ENCODE data around the gene RIN3. TPM values are rescaled to one million over a fixed set of nuclear protein-coding genes. Genes with fewer than 3 reads are reported as not detected.
A peak's percentile ranks its signal among the peaks of the same experiment; 100 is the strongest.
"Not testable (repeated sequence)": the region's sequence is repeated elsewhere in the genome, so short reads cannot be mapped to it uniquely, and the experiment has no call there.

RIN3 gene
- polyA plus RNA-seq, 5 donors, result 11.3 to 20.8 (median 15.8) TPM

DNA sequence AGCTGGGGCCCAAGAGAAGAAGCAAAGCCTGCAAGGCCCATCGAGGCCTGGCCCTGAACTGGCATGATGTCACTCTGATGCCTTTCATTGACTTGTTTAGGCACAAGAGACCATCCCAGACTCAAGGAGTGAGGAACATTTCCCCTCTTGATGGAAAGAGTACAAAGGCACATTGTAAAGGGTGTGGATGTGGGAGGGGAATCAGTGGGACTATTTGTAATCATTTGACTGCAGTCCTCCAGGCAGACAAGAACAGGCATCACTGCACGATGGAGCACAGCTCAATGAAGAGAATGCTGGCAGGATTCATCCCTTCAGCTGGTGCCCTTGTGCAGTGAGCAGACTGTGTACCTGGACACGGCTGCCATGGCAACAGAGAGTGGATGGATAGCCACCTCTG, 147.0 kb downstream of the RIN3 start:
- DNase-seq, result no peak

DNA sequence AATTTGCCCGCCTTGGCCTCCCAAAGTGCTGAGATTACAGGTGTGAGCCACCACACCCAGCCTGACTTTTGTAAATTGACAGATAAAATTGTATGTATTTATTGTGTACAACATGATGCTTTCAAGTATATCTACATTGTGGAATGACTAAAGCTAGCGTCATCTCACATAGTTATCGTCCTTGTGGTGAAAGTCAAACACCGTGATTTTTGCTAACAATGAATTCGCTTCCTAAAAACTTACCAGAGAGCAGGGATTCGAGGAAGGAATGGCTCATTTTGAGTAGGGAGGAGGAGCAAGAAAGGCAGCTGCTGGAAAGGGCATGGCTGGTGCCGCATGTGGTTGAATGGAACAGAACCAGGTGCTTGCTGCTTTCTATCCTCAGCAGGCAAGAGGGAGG, 149.5 kb downstream of the RIN3 start:
- DNase-seq, result no peak

GRCh38 chr14:92665661-92666110, 152.1 kb downstream of the RIN3 start:
- DNase-seq, result no peak

- DNase-seq, result no peak
Observed at GRCh38 chr14:92666251-92666650, 152.7 kb downstream of the RIN3 start.

- DNase-seq, result no peak
Observed at GRCh38 chr14:92668276-92668973, 154.8 kb downstream of the RIN3 start.

GRCh38 chr14:92670160-92670559, 156.6 kb downstream of the RIN3 start:
- DNase-seq, result peak in 1 of 2 donors; percentile 50

DNA sequence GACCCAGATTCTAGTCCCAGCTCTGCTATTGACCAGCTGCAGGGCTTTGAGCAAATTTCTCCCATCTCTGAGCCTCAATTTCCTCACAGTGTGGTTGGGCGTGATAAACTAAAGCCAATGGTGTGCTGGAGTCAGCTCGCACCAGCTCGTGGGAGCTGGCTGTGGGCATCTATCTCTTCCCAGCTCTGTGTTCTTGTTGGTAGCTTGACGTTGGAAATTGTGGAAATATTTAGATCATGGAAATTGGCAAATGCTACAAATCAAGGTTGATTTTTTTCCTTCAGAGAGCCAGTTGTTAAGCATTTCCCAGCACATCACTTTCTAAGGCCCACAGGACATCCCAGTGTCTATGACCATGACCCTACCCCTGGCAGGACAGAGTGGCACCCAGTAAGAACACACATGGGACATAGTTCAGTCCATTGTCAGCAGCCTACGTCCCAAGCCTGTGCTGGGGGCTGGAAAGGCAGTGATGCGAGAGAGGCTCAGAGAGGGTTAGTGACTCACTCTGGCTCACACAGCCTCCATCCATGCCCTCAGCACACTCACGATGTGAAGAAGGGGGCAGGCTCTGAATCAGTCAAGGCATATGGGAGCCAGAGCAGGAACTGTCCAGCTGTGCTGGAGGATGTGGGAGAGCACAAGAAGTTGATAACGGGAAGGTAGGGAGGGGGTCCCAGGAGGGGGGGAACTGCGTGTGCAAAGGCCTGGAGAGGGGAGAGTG, 157.2 kb downstream of the RIN3 start:
- no peak for DNase-seq

DNA sequence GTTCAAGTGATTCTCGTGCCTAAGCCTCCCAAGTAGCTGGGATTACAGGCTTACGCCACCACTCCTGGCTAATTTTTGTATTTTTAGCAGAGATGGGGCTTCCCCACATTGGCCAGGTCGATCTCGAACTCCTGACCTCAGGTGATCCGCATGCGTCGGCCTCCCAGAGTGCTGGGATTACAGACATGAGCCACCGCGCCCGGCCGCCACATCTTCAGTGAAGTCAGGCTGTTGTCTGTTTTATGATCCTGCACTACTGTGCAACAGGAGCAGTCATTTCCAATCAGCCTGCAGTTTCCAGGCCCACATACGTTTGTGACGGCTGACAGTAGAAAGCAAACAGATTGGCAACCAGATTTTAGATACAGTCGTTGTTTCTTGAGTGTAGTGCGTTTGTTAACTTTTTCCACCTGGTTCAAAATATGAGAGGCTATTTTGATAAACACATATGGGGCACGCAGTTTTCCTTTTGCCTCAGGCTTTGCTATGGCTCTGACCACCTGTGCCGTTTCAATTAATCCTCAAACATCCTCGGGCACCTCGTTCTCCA, 160.1 kb downstream of the RIN3 start:
- DNase-seq, result no peak

GRCh38 chr14:92675421-92675820, 161.8 kb downstream of the RIN3 start:
- no peak for DNase-seq

- DNase-seq, result no peak
Observed at GRCh38 chr14:92675976-92676375, 162.4 kb downstream of the RIN3 start.

GRCh38 chr14:92676403-92677086, 163.0 kb downstream of the RIN3 start:
- DNase-seq, result no peak

GRCh38 chr14:92677087-92677668, 163.6 kb downstream of the RIN3 start:
- no peak for DNase-seq

- no peak for DNase-seq
Observed at GRCh38 chr14:92677955-92678354, 164.4 kb downstream of the RIN3 start.

DNA sequence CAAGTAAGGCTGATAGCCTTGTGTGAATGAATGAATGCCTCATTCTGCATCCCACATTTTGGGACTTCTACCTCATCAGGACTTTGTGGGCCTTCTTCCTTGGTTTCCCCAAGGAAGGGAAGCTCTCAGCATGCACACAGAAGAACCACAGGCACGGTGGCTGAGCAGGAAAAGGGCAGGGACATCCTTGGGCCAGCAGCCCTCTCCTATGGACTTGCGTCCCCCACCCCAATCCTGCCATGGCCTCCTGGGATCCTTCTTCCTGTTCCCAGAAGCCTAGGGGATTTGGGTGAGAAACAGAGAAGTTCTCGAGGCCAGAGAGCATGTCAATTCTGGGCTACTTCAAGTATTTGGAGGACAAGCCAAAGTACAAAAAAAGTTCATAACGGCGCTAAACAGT, 165.2 kb downstream of the RIN3 start:
- DNase-seq, result no peak

GRCh38 chr14:92679246-92679645, 165.7 kb downstream of the RIN3 start:
- DNase-seq, result no peak

DNA sequence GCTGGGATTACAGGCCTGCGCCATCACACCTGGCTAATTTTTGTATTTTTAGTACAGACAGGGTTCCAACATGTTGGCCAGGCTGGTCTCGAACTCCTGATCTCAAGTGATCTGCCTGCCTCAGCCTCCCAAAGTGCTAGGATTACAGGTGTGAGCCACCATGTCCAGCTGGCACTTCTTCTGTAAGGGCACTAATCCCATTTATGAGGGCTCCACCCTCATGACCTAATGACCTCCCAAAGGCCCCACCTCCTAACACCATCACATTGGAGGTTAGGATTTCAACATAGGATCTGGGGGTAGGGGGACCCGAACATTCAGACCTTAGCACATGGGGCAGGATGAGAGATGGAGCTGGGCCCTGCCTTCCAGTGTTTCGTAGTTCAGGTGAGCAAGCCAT, 166.7 kb downstream of the RIN3 start:
- not testable (repeated sequence) for DNase-seq

- DNase-seq, result peak; percentile 71 to 78
Observed at GRCh38 chr14:92680781-92681650, 167.4 kb downstream of the RIN3 start.

- DNase-seq, result no peak
Observed at GRCh38 chr14:92683041-92683440, 169.5 kb downstream of the RIN3 start.

- no peak for DNase-seq
Observed at GRCh38 chr14:92684801-92685560, 171.4 kb downstream of the RIN3 start.

DNA sequence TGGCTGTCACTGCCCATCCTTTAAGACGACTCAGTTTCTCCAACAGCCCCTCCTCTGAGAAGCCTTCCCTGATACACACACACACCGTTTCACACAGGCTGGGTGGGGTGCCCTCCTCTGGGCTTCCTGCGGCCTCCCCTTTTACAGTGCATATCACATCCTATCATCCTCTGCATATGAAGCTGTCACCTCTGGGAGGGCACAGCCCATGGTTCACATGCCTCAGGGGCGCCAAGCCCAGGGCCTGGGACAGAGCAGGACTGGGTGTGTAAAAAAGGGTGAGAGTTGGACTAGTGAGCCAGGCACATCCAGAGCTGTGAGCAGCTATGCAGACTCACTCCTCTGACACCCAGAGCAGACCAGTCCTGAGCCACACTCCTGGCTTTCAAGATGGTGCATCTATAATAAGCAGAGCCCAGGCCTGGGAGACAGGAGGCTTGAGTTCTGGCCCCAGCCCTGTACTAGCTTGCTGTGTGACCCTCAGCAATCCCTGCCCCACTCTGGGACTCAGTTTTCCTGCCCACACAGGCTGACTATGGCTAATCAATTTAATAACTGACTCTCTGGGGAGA, 172.3 kb downstream of the RIN3 start:
- DNase-seq, result no peak
